Cerebellar cortex (tissue), 1 donor: ENCODE measurements around the gene DYRK3.

Experiments
- DNase-seq: peaks from one replicate; pipeline ENCODE4 v3.0.0-alpha.2; 2015; ENCODE audit warnings: low spot score

DYRK3 gene

GRCh38 chr1:206684003-206684402 is 48.7 kb downstream of the DYRK3 start:
- no peak for DNase-seq

- DNase-seq, result peak; percentile 65
Measured at GRCh38 chr1:206684478-206685333, 49.4 kb downstream of the DYRK3 start, which contains the start of gene MAPKAPK2. MAPKAPK2 (plus strand) TSS chr1:206684905; CDS start chr1:206685230, 325 bp downstream.

- DNase-seq, result no peak
Measured at GRCh38 chr1:206685334-206685768, 50.0 kb downstream of the DYRK3 start.

GRCh38 chr1:206685769-206686477 is 50.6 kb downstream of the DYRK3 start:
- peak; percentile 57 for DNase-seq

GRCh38 chr1:206686478-206687249 is 51.3 kb downstream of the DYRK3 start:
- DNase-seq, result no peak

GRCh38 chr1:206687251-206687914 is 52.0 kb downstream of the DYRK3 start:
- DNase-seq, result no peak

GRCh38 chr1:206687915-206688442 is 52.6 kb downstream of the DYRK3 start:
- DNase-seq, result no peak

GRCh38 chr1:206690516-206690915 is 55.2 kb downstream of the DYRK3 start:
- peak; percentile 88 for DNase-seq

- peak; percentile 37 for DNase-seq
Measured at GRCh38 chr1:206691604-206692003, 56.3 kb downstream of the DYRK3 start.

- peak; percentile 82 for DNase-seq
Measured at GRCh38 chr1:206693029-206693428, 57.7 kb downstream of the DYRK3 start.

GRCh38 chr1:206693592-206693991 is 58.3 kb downstream of the DYRK3 start:
- DNase-seq, result peak; percentile 39

- DNase-seq, result peak; percentile 55
Measured at GRCh38 chr1:206694171-206695124, 59.1 kb downstream of the DYRK3 start.

GRCh38 chr1:206695733-206696132 is 60.4 kb downstream of the DYRK3 start:
- no peak for DNase-seq

- DNase-seq, result no peak
Measured at GRCh38 chr1:206696812-206697585, 61.7 kb downstream of the DYRK3 start.

GRCh38 chr1:206698011-206698410 is 62.7 kb downstream of the DYRK3 start:
- peak; percentile 84 for DNase-seq
